Trophoblast cell (in vitro differentiated cells and primary cell): ENCODE data around the gene SFXN5.

Source experiments
- DNase-seq, 2 donors: peaks; one replicate each; pipeline ENCODE4 v3.0.0-alpha.2; 2016
- H2AFZ ChIP-seq: 2 replicates; pipeline ENCODE4 v1.6.1; 2013; ENCODE audit warnings: low read length, moderate library complexity, mild to moderate bottlenecking; ENCODE audit not compliant: insufficient read depth, poor library complexity
- H2AK5ac ChIP-seq: 2 replicates; pipeline ENCODE4 v1.6.1; 2013; ENCODE audit warnings: mild to moderate bottlenecking, low read length
- H2BK120ac ChIP-seq: 2 replicates; pipeline ENCODE4 v1.6.1; 2013; ENCODE audit warnings: low read length, mild to moderate bottlenecking, moderate library complexity; ENCODE audit not compliant: insufficient read depth, poor library complexity
- H2BK12ac ChIP-seq: 2 replicates; pipeline ENCODE4 v1.6.1; 2013; ENCODE audit warnings: mild to moderate bottlenecking, low read length, moderate library complexity
- H2BK5ac ChIP-seq: 2 replicates; pipeline ENCODE4 v1.6.1; 2013; ENCODE audit warnings: low read length, low read depth, moderate library complexity, mild to moderate bottlenecking; ENCODE audit not compliant: poor library complexity
- H3K14ac ChIP-seq: 2 replicates; pipeline ENCODE4 v1.6.1; 2013; ENCODE audit warnings: mild to moderate bottlenecking, low read length
- H3K18ac ChIP-seq: 2 replicates; pipeline ENCODE4 v1.6.1; 2013; ENCODE audit warnings: mild to moderate bottlenecking, low read length
- H3K23ac ChIP-seq: 2 replicates; pipeline ENCODE4 v1.6.1; 2013; ENCODE audit warnings: low read length
- H3K27ac ChIP-seq: 2 replicates; pipeline ENCODE4 v1.5.1; 2013; ENCODE audit warnings: low read depth, mild to moderate bottlenecking, inconsistent platforms, low read length, moderate library complexity
- H3K27me3 ChIP-seq: 2 replicates; pipeline ENCODE4 v1.6.1; 2013; ENCODE audit warnings: inconsistent platforms, mild to moderate bottlenecking, low read length, moderate library complexity; ENCODE audit not compliant: insufficient read depth
- H3K36me3 ChIP-seq, 2 experiments: 1 replicate in 1 of 2; 2 replicates in 1 of 2; pipeline ENCODE4 v1.6.1; 2013; ENCODE audit warnings: low read length in 2 of 2, mild to moderate bottlenecking in 2 of 2, moderate library complexity in 1 of 2; ENCODE audit not compliant: insufficient read depth in 2 of 2, control insufficient read depth in 1 of 2
- H3K4ac ChIP-seq: 2 replicates; pipeline ENCODE4 v1.6.1; 2013; ENCODE audit warnings: low read depth, mild to moderate bottlenecking, low read length, moderate library complexity
- H3K4me1 ChIP-seq, 2 experiments: 1 replicate in 1 of 2; 2 replicates in 1 of 2; pipeline ENCODE4 v1.6.1; 2013; ENCODE audit warnings: low read length in 2 of 2, mild to moderate bottlenecking in 2 of 2, moderate library complexity in 1 of 2; ENCODE audit not compliant: insufficient read depth in 2 of 2, control insufficient read depth in 1 of 2
- H3K4me2 ChIP-seq: 2 replicates; pipeline ENCODE4 v1.6.1; 2013; ENCODE audit warnings: inconsistent platforms, mild to moderate bottlenecking, low read length, moderate library complexity
- H3K4me3 ChIP-seq: 2 replicates; pipeline ENCODE4 v1.5.1; 2013; ENCODE audit warnings: mild to moderate bottlenecking, low read depth, low read length, inconsistent platforms
- H3K79me1 ChIP-seq: one replicate; pipeline ENCODE4 v1.6.1; 2013; ENCODE audit warnings: low read length
- H3K79me2 ChIP-seq: 2 replicates; pipeline ENCODE4 v1.6.1; 2013; ENCODE audit warnings: low read length, mild to moderate bottlenecking; ENCODE audit not compliant: control insufficient read depth, insufficient read depth, poor library complexity
- H3K9ac ChIP-seq: 2 replicates; pipeline ENCODE4 v1.6.1; 2013; ENCODE audit warnings: mild to moderate bottlenecking, low read length
- H3K9me3 ChIP-seq: 2 replicates; pipeline ENCODE4 v1.6.1; 2013; ENCODE audit warnings: low read depth, mild to moderate bottlenecking, control low read depth, inconsistent platforms, low read length; ENCODE audit not compliant: insufficient read depth
- H4K12ac ChIP-seq: 2 replicates; pipeline ENCODE4 v1.6.1; 2013; ENCODE audit warnings: low read depth, mild to moderate bottlenecking, low read length, moderate library complexity
- H4K8ac ChIP-seq: 2 replicates; pipeline ENCODE4 v1.6.1; 2013; ENCODE audit warnings: low read depth, mild to moderate bottlenecking, low read length, moderate library complexity
- H4K91ac ChIP-seq: one replicate; pipeline ENCODE4 v1.6.1; 2013; ENCODE audit warnings: low read depth, mild to moderate bottlenecking, low read length, moderate library complexity
- WGBS: extraction: QIAGEN DNeasy Blood & Tissue Kit; methylation state at CpG from one replicate; pipeline ENCODE4 v1.1.7; 2013; ENCODE audit warnings: missing lambda C conversion rate; ENCODE audit not compliant: insufficient read length, insufficient coverage; ENCODE audit errors: extremely low coverage; 5-methylcytosine and 5-hydroxymethylcytosine counted together

SFXN5 gene

GRCh38 chr2:72926368-72926767, 145.1 kb downstream of the SFXN5 start:
- H4K12ac ChIP-seq: no peak overlapping the region
- H3K79me1 ChIP-seq: no peaks in the 10 kb centered on the region
- no peaks in the 10 kb centered on the region for H3K36me3 ChIP-seq
- no peak overlapping the region for H3K18ac ChIP-seq
- no peak overlapping the region for H3K14ac ChIP-seq
- H3K23ac ChIP-seq: no peak overlapping the region
- peaks cover 4 to 10% of the 10 kb centered on the region in 2 experiments for H3K4me1 ChIP-seq
- no peak overlapping the region for H4K8ac ChIP-seq
- H2BK12ac ChIP-seq: no peak overlapping the region
- H4K91ac ChIP-seq: no peak overlapping the region
- H3K4ac ChIP-seq: no peak overlapping the region
- no peaks in the 10 kb centered on the region for H3K79me2 ChIP-seq
- H2BK5ac ChIP-seq: no peak overlapping the region
- no peak overlapping the region for H2AK5ac ChIP-seq
- H3K27me3 ChIP-seq: peaks cover 71% of the 10 kb centered on the region
- no peak overlapping the region for H3K4me3 ChIP-seq
- no peak overlapping the region for H2AFZ ChIP-seq
- WGBS: no CpG with 5 or more reads among the region's 4 CpGs
- H3K4me2 ChIP-seq: no peak overlapping the region
- peaks cover 3% of the 10 kb centered on the region for H3K9me3 ChIP-seq
- no peak overlapping the region for H3K9ac ChIP-seq
- DNase-seq: no peak
- H2BK120ac ChIP-seq: no peak overlapping the region
- H3K27ac ChIP-seq: no peak overlapping the region

- H3K36me3 ChIP-seq: no peaks in the 10 kb centered on the region
- peaks cover 3% of the 10 kb centered on the region for H3K9me3 ChIP-seq
- H4K12ac ChIP-seq: no peak overlapping the region
- H3K4me2 ChIP-seq: no peak overlapping the region
- no peak overlapping the region for H2BK12ac ChIP-seq
- H3K79me2 ChIP-seq: no peaks in the 10 kb centered on the region
- no peak overlapping the region for H2BK120ac ChIP-seq
- no peak for DNase-seq
- no peak overlapping the region for H2AK5ac ChIP-seq
- H4K8ac ChIP-seq: no peak overlapping the region
- H3K27ac ChIP-seq: no peak overlapping the region
- H3K4ac ChIP-seq: no peak overlapping the region
- no peak overlapping the region for H3K23ac ChIP-seq
- H3K14ac ChIP-seq: no peak overlapping the region
- no peak overlapping the region for H3K4me3 ChIP-seq
- H3K18ac ChIP-seq: no peak overlapping the region
- H3K79me1 ChIP-seq: no peaks in the 10 kb centered on the region
- no peak overlapping the region for H4K91ac ChIP-seq
- H3K27me3 ChIP-seq: peaks cover 81% of the 10 kb centered on the region
- no CpG with 5 or more reads among the region's 26 CpGs for WGBS
- H3K9ac ChIP-seq: no peak overlapping the region
- H2BK5ac ChIP-seq: no peak overlapping the region
- H2AFZ ChIP-seq: no peak overlapping the region
- peaks cover 10 to 12% of the 10 kb centered on the region in 2 experiments for H3K4me1 ChIP-seq
Observed at GRCh38 chr2:72925328-72925943, 146.1 kb downstream of the SFXN5 start.

GRCh38 chr2:72924353-72925240, 146.9 kb downstream of the SFXN5 start:
- Histone ChIP-seq H2BK12ac (no peak overlapping the region), H4K91ac (no peak overlapping the region), H3K23ac (no peak overlapping the region), H3K4ac (no peak overlapping the region), H3K27me3 (peaks cover 89% of the 10 kb centered on the region), H2BK120ac (no peak overlapping the region), H3K4me2 (peak overlapping the region; percentile 15), H3K9ac (no peak overlapping the region), H3K79me2 (no peaks in the 10 kb centered on the region), H2AK5ac (no peak overlapping the region), H3K27ac (no peak overlapping the region), H4K12ac (no peak overlapping the region), H3K14ac (no peak overlapping the region), H3K9me3 (peaks cover 3% of the 10 kb centered on the region), H3K18ac (no peak overlapping the region), H3K36me3 (no peaks in the 10 kb centered on the region), H2AFZ (no peak overlapping the region), H3K79me1 (no peaks in the 10 kb centered on the region), H2BK5ac (no peak overlapping the region), H3K4me3 (no peak overlapping the region), H3K4me1 (peaks cover 14 to 16% of the 10 kb centered on the region in 2 experiments), H4K8ac (no peak overlapping the region)
- peak in 1 of 2 donors; percentile 13 for DNase-seq
- no CpG with 5 or more reads among the region's 61 CpGs for WGBS

GRCh38 chr2:72923833-72924352, 147.6 kb downstream of the SFXN5 start:
- Histone ChIP-seq H2AFZ (no peak overlapping the region), H3K27me3 (peaks cover 90% of the 10 kb centered on the region), H4K12ac (no peak overlapping the region), H4K8ac (no peak overlapping the region), H3K23ac (no peak overlapping the region), H3K4ac (no peak overlapping the region), H3K79me2 (no peaks in the 10 kb centered on the region), H2BK12ac (no peak overlapping the region), H2BK5ac (no peak overlapping the region), H3K14ac (no peak overlapping the region), H3K18ac (no peak overlapping the region), H4K91ac (no peak overlapping the region), H3K79me1 (no peaks in the 10 kb centered on the region), H3K27ac (no peak overlapping the region), H3K36me3 (no peaks in the 10 kb centered on the region), H2BK120ac (no peak overlapping the region), H3K4me1 (peaks cover 14 to 16% of the 10 kb centered on the region in 2 experiments), H2AK5ac (no peak overlapping the region), H3K9ac (no peak overlapping the region), H3K4me3 (no peak overlapping the region), H3K9me3 (peaks cover 3% of the 10 kb centered on the region), H3K4me2 (peak overlapping the region; percentile 15)
- no CpG with 5 or more reads among the region's 36 CpGs for WGBS
- no peak for DNase-seq
